PC-3 (cell line): Measurements from ENCODE around the gene TEX26. TPM values are rescaled to one million over a fixed set of nuclear protein-coding genes. Genes with fewer than 3 reads are reported as not detected.

Experiments used
- ATAC-seq: fragments of 200-7000 bp; cut with Tn5 transposase; 2 replicates; pipeline ENCODE4 v1.9.1; 2020; ENCODE audit warnings: mild to moderate bottlenecking, moderate library complexity
- BruUV-seq: library from RNA; stranded (reverse); fragments of 400-500 nt; replicated peaks from 2 replicates; lab custom pipeline; 2021; lab: Mats Ljungman, UMichigan
- CTCF ChIA-PET: fragments of 300-600 bp; sonication (Branson Sonifier 250); formaldehyde crosslinking; loops from one replicate; lab custom pipeline; 2022; ENCODE audit warnings: antibody characterized with exemption; lab: Charles Lee
- POLR2A ChIA-PET: fragments of 300-600 bp; sonication (Branson Sonifier 250); formaldehyde crosslinking; loops from one replicate; lab custom pipeline; 2022; ENCODE audit warnings: antibody characterized with exemption; ENCODE audit not compliant: unreplicated experiment; lab: Charles Lee
- DNase-seq: peaks from one replicate; pipeline ENCODE4 v3.0.0-alpha.2; 2015
- H2AFZ ChIP-seq: fragments of 300-600 bp; sonication (generic); 2 replicates; pipeline ENCODE4 v1.6.0; 2016; ENCODE audit warnings: antibody characterized with exemption, low read length
- H3F3A ChIP-seq: fragments of 300-600 bp; sonication (generic); one replicate; pipeline ENCODE4 v1.6.0; 2017; ENCODE audit warnings: antibody characterized with exemption, low read length, control low read depth, mild to moderate bottlenecking; ENCODE audit not compliant: unreplicated experiment
- H3K27ac ChIP-seq: fragments of 300-600 bp; sonication (generic); 2 replicates; pipeline ENCODE4 v1.5.1; 2016; ENCODE audit warnings: mild to moderate bottlenecking, low read length
- H3K27me3 ChIP-seq: fragments of 300-600 bp; sonication (generic); 2 replicates; pipeline ENCODE4 v1.6.1; 2016; ENCODE audit warnings: low read length, mixed read lengths
- H3K36me3 ChIP-seq: fragments of 300-600 bp; sonication (generic); 2 replicates; pipeline ENCODE4 v1.6.1; 2016; ENCODE audit warnings: low read depth, mixed run types, low read length, mixed read lengths
- H3K4me1 ChIP-seq: fragments of 300-600 bp; sonication (generic); 2 replicates; pipeline ENCODE4 v1.5.1; 2016; ENCODE audit warnings: low read length; ENCODE audit not compliant: insufficient read depth
- H3K4me2 ChIP-seq: fragments of 300-600 bp; sonication (generic); 2 replicates; pipeline ENCODE4 v1.6.0; 2016; ENCODE audit warnings: low read length
- H3K4me3 ChIP-seq: fragments of 300-600 bp; sonication (generic); 2 replicates; pipeline ENCODE4 v1.5.1; 2016; ENCODE audit warnings: mild to moderate bottlenecking, low read length, mixed read lengths
- H3K79me2 ChIP-seq: fragments of 300-600 bp; sonication (generic); 2 replicates; pipeline ENCODE4 v1.6.1; 2017; ENCODE audit warnings: low read length, mixed read lengths
- H3K9ac ChIP-seq: fragments of 300-600 bp; sonication (generic); 2 replicates; pipeline ENCODE4 v1.6.0; 2016; ENCODE audit warnings: mild to moderate bottlenecking, low read length
- H3K9me2 ChIP-seq: fragments of 300-600 bp; sonication (generic); replicated peaks from 2 replicates; pipeline ENCODE4 v1.6.1; 2016; ENCODE audit warnings: mixed run types, low read length, mixed read lengths
- H3K9me3 ChIP-seq: fragments of 300-600 bp; sonication (generic); 2 replicates; pipeline ENCODE4 v1.6.1; 2016; ENCODE audit warnings: low read length, mixed read lengths
- H4K20me1 ChIP-seq: fragments of 300-600 bp; sonication (generic); 2 replicates; pipeline ENCODE4 v1.6.1; 2016; ENCODE audit warnings: low read length, mixed read lengths
- EZH2 ChIP-seq: fragments of 300-600 bp; sonication (generic); IDR thresholded peaks from one replicate; pipeline ENCODE4 v1.6.1; 2017; ENCODE audit warnings: antibody characterized with exemption, mild to moderate bottlenecking, low read length; ENCODE audit not compliant: unreplicated experiment
- EZH2phosphoT487 ChIP-seq: fragments of 300-600 bp; sonication (generic); IDR thresholded peaks from 2 replicates; pipeline ENCODE4 v1.6.1; 2018; ENCODE audit warnings: mild to moderate bottlenecking, antibody characterized with exemption, low read length, borderline replicate concordance
- intact Hi-C: fragments of 100-400 bp; cut with micrococcal nuclease; formaldehyde crosslinking; loops from 2 replicates; pipeline ENCODE4 v1.9.0; 2023
- total RNA-seq: library from RNA; depleted of rRNA; stranded (reverse); fragments of >200 nt; gene quantifications from 2 replicates; pipeline ENCODE4 v1.2.3, GENCODE V29; 2014
- TF ChIP-seq, protein P1 (sequence below): fragments of 300-600 bp; sonication (generic); conservative IDR thresholded peaks from 2 replicates; pipeline ENCODE4 v1.5.1; 2017; ENCODE audit warnings: antibody characterized with exemption, low read depth, mild to moderate bottlenecking, low read length

TEX26 gene
- total RNA-seq, 1 experiment from 2014 or later, result not detected

DNA sequence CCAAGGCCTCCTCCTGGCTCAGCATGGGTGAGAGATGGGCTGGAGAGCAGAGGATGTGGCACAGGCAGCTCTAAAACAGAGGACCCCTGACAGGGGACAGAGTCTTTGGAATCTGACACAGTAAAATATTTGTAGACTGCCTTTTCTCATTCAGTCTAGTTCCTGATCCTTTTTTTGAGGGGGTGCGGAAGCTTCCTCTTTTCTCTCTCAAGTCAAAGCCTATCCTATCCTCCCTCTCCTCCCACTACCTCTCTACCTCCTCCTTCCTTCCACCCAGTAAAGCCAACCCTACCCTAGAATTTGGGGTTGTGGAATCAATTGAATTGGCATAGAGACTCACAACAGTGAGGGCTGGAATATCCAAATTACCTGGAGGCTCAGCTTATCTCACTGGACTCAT is 82.0 kb downstream of the TEX26 start:
- BruUV-seq, result no TSS peak
- Histone ChIP-seq H3K27me3 (peaks cover 27% of the 10 kb centered on the region), H3K9me3 (no peaks in the 10 kb centered on the region), H3F3A (no peaks in the 10 kb centered on the region), H2AFZ (no peak overlapping the region), H3K4me1 (0 out of 2 replicates have a peak, but pooled peaks cover 3% of the 10 kb centered on the region), H3K4me2 (no peak overlapping the region), H4K20me1 (no peaks in the 10 kb centered on the region), H3K27ac (no peak overlapping the region), H3K9ac (no peak overlapping the region), H3K79me2 (no peaks in the 10 kb centered on the region), H3K9me2 (no peaks in the 10 kb centered on the region), H3K4me3 (no peak overlapping the region), H3K36me3 (no peaks in the 10 kb centered on the region)
- TF ChIP-seq, protein P1, sequence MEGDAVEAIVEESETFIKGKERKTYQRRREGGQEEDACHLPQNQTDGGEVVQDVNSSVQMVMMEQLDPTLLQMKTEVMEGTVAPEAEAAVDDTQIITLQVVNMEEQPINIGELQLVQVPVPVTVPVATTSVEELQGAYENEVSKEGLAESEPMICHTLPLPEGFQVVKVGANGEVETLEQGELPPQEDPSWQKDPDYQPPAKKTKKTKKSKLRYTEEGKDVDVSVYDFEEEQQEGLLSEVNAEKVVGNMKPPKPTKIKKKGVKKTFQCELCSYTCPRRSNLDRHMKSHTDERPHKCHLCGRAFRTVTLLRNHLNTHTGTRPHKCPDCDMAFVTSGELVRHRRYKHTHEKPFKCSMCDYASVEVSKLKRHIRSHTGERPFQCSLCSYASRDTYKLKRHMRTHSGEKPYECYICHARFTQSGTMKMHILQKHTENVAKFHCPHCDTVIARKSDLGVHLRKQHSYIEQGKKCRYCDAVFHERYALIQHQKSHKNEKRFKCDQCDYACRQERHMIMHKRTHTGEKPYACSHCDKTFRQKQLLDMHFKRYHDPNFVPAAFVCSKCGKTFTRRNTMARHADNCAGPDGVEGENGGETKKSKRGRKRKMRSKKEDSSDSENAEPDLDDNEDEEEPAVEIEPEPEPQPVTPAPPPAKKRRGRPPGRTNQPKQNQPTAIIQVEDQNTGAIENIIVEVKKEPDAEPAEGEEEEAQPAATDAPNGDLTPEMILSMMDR, result no peak
- no peak for TF ChIP-seq EZH2
- no peak for TF ChIP-seq EZH2phosphoT487
- intact Hi-C loops, result no loop called here
- CTCF ChIA-PET, result no interaction called here
- POLR2A ChIA-PET, result no interaction called here
- DNase-seq, result no peak
- no peak for ATAC-seq

GRCh38 chr13:31015199-31015598 is 82.7 kb downstream of the TEX26 start:
- no peaks in the 10 kb centered on the region for H3K9me2 ChIP-seq
- H3K9me3 ChIP-seq, result no peaks in the 10 kb centered on the region
- no peaks in the 10 kb centered on the region for H3F3A ChIP-seq
- ATAC-seq (no peak), DNase-seq (no peak)
- TF ChIP-seq, protein P1, result no peak
- TF ChIP-seq EZH2phosphoT487 (no peak), EZH2 (no peak)
- no peak overlapping the region for H3K27ac ChIP-seq
- no peaks in the 10 kb centered on the region for H3K79me2 ChIP-seq
- no peak overlapping the region for H3K4me3 ChIP-seq
- H2AFZ ChIP-seq, result no peak overlapping the region
- no peaks in the 10 kb centered on the region for H4K20me1 ChIP-seq
- no TSS peak for BruUV-seq
- CTCF ChIA-PET, result no interaction called here
- H3K9ac ChIP-seq, result no peak overlapping the region
- H3K4me1 ChIP-seq, result 0 out of 2 replicates have a peak, but pooled peaks cover 3% of the 10 kb centered on the region
- H3K27me3 ChIP-seq, result peaks cover 29% of the 10 kb centered on the region
- no peaks in the 10 kb centered on the region for H3K36me3 ChIP-seq
- intact Hi-C loops, result no loop called here
- POLR2A ChIA-PET, result no interaction called here
- H3K4me2 ChIP-seq, result no peak overlapping the region

- Histone ChIP-seq H3K9me2 (no peaks in the 10 kb centered on the region), H2AFZ (no peak overlapping the region), H3K4me2 (no peak overlapping the region), H3K27ac (no peak overlapping the region), H3K4me3 (no peak overlapping the region), H4K20me1 (no peaks in the 10 kb centered on the region), H3K36me3 (no peaks in the 10 kb centered on the region), H3K79me2 (no peaks in the 10 kb centered on the region), H3K4me1 (0 out of 2 replicates have a peak, but pooled peaks cover 3% of the 10 kb centered on the region), H3F3A (no peaks in the 10 kb centered on the region), H3K27me3 (peaks cover 40% of the 10 kb centered on the region), H3K9ac (no peak overlapping the region), H3K9me3 (no peaks in the 10 kb centered on the region)
- ChIA-PET POLR2A (no interaction called here), CTCF (no interaction called here)
- BruUV-seq, result no TSS peak
- DNase-seq, result no peak
- intact Hi-C loops, result no loop called here
- ATAC-seq, result no peak
- TF ChIP-seq, protein P1, result no peak
- TF ChIP-seq EZH2 (no peak), EZH2phosphoT487 (no peak)
Observed at GRCh38 chr13:31016342-31017325, 84.2 kb downstream of the TEX26 start.
